NCI-H2227 (cell line): ENCODE results near the gene SLC29A3.

Source experiments
- DNase-seq: peaks from one replicate; lab custom pipeline; 2025; ENCODE audit not compliant: unreplicated experiment; lab: John Stamatoyannopoulos, UW

Gene SLC29A3

GRCh38 chr10:71319800-71320392 is 837 bp downstream of the SLC29A3 start:
- DNase-seq: no peak

DNA sequence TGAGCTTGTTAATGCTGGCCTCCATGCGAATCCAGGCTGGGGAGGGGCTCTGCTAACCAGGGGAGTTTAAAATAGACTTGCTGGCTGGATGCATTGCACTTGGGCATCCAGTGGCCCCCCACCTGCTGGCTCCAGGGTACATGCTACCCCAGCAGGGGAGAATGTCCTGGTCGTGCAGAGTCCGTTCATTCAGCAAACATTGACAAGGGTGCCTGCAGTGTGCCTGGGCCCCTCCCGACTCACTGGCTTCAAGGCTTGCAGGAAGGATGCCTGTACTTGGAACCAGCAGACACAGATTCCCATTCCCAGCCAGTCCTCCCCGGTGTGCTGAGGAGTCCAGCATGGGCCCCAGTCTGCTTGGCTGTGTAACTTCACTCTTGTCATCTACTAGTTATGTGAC is 1.5 kb downstream of the SLC29A3 start:
- DNase-seq: no peak

GRCh38 chr10:71321386-71321785 is 2.3 kb downstream of the SLC29A3 start:
- no peak for DNase-seq

DNA sequence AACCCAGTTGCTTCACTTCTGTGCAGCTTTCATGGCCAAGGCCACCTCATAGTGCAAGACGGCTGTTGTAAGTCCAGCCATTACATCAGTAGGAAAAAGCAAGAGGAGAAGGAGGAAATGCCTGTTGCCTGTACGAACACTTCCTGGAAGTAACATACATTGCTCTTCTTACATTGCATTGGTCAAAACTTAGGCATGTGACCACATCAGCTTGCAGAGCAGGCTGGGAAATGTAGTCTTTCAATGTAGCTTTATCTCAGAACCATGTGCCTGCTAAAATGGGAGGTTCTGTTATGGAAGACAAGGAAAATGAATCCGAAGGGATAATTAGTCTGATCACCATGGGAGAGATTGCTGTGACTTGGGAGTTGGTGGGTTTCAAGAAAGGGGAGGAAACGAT is 4.3 kb downstream of the SLC29A3 start:
- peak; percentile 47 for DNase-seq

DNA sequence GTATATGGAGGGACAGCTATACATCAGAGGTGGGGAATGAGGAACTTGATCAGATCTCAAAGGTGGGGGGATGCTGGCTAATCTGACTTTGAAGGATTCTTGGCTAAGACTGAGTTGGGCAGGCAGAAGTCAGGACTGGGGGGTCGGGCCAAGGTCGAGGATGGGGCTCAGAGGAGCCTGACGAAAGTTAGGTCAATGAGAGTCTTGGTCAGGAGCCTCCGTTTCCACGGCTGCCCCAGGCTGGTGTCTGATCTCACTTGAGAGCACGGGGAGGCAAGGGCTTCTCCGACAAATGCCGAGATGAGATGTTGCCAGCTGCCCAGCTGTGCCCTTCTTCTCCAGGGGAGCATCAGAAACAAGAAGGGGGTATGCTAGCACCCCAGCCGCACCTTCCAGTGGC is 5.7 kb downstream of the SLC29A3 start:
- no peak for DNase-seq

DNA sequence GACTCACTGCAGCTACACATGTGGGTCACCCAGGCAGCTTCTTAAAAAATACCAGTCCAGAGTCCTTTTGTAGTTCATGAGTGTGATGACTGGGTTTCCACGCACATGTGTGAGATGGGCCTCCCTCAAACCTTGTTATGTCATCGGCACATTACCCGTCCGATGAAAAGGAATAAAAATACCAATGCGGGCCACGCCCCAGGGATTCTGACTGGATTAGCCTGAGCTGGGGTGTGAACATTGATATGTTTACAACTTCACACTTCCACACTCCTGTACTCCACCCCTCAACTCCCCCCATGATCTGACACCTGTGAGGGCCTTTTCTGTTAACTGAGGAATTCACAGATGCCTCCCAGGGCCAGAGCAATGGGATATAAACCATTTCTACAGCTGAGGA is 6.2 kb downstream of the SLC29A3 start:
- no peak for DNase-seq

DNA sequence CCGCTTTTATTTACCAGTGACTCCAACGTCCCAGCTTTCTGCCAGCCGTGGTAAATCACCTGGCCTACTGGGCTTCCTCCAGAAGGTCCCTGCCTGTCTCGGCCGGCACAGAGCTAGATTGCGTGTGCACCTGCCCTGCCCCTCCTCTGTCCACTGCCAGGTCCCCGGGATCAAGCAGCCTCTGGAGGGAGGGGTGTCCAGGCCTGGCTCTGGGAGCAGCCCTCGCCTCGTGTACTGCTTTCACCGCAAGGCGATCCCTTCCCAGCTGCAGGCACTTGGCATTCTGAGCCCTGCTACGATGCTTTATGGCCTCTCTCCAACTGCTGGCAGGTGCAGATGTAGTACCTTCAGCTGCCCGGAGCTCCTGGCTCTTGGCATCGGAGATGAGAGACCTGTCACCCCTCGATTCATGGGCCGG is 7.4 kb downstream of the SLC29A3 start:
- DNase-seq: no peak

DNA sequence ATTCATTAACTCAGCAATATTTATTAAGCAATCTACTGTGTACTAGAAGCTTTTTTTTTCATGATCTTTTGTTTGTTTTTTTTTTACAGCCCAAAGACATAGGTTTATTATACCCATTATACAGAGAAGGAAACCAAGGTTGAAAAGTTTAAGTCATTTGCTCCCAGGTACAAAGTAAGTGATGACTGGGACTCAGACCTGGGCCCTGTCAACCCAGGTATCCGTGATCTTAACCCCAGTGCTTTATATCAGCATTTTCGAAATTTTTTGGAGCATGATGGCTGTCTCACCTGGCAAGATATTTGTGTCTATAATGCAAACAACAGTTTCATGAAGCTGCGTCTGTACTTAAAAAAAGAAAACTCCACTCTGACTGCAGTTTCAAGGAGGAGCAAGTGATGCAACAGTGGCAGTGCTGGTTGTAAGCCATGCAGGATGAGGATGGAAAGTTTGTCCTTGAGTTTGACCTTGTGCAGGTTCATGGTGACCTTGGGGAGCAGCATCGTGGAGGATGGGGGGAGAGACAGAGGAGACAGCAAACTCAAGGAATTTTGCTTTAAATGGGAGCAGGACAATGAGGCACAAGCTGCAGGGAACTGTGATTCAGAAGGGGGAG is 11.8 kb downstream of the SLC29A3 start:
- no peak for DNase-seq

DNA sequence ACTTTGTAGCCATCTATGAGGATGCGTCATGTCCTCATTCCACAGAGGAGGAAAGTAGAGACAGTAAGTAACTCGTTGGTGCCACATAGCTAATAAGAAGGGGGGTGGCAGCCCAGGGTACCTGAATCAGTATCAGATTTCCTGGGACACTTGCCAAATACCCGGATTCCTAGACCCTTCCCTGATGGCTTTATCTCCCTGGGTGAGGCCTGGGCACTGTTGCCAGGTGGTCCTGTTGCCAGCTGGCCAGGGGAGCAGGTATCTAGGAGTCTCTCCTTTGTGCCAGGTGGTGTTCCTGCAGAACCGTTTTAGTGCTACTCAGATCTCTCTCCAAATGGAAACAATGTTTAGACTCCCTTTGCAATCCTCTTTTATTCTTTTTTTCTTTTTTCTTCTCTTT is 12.7 kb downstream of the SLC29A3 start:
- no peak for DNase-seq

GRCh38 chr10:71332466-71332865 is 13.4 kb downstream of the SLC29A3 start:
- no peak for DNase-seq

GRCh38 chr10:71333129-71333887 is 14.2 kb downstream of the SLC29A3 start:
- DNase-seq: no peak

GRCh38 chr10:71334221-71334791 is 15.2 kb downstream of the SLC29A3 start:
- DNase-seq: no peak

DNA sequence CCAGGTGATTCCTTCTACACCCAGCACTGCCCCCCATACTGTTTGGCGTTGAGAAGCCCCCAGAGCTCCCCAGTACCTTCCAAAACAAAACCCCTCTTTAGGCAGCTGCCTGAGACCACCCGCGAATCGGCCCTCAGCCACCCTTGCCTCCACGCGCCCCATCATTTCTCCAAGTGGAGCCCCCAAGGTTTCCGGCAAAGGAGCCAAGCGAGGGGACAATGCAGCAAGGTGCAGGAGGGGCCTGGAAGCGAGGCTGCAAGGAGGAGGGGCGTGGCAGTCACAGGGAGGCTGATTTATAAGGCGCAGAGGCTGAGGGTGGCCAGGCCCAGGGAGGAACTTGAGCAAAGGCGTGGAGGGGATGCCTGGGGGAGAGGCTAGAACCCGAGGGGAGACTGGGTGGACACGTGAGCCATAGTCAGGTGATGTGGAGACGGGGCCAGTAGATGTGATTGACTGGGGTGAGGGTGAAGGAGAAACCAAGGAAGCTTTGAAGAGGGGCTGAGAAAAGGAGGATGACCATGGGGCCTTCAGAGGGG is 16.2 kb downstream of the SLC29A3 start:
- no peak for DNase-seq

GRCh38 chr10:71336632-71337031 is 17.6 kb downstream of the SLC29A3 start:
- no peak for DNase-seq

- peak; percentile 13 for DNase-seq
Measured at GRCh38 chr10:71337219-71337701, 18.2 kb downstream of the SLC29A3 start.

DNA sequence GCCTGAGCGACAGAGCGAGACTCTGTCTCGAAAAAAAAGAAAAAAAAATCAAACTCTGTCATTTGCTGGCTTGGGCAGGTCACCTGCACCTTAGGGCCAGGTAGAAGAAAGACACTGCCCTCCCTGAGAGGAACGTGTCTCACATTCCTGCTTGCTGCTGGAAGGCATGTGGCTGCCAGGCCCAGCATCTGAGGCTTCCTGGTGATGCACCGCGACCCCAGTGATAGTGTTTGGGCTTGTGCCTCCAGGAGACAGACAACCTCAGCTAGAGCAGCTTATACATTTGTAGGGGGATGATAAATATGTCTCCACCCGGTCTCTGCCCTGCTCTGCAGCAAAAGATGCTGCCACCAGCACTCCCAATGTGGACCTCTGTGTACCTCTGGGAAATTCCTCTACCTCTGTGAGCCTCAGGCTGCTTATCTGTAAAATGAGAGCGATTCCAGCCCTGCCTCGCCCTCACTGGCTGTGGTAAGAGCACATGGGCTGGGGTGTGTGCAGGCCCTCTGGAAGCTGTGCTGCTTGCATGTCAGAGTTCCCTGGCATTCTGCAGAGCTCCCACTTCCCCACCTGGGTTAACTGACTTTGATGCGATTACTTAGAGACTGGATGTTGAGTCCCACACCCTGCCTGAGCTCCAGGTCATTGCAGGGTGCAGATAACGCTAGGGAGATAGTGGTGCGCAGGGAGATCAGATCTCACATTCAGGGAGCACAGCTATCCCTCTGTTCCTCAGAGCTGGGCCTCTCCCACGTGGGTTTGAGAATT is 19.9 kb downstream of the SLC29A3 start:
- no peak for DNase-seq

GRCh38 chr10:71339796-71340589 is 20.9 kb downstream of the SLC29A3 start:
- DNase-seq: no peak

DNA sequence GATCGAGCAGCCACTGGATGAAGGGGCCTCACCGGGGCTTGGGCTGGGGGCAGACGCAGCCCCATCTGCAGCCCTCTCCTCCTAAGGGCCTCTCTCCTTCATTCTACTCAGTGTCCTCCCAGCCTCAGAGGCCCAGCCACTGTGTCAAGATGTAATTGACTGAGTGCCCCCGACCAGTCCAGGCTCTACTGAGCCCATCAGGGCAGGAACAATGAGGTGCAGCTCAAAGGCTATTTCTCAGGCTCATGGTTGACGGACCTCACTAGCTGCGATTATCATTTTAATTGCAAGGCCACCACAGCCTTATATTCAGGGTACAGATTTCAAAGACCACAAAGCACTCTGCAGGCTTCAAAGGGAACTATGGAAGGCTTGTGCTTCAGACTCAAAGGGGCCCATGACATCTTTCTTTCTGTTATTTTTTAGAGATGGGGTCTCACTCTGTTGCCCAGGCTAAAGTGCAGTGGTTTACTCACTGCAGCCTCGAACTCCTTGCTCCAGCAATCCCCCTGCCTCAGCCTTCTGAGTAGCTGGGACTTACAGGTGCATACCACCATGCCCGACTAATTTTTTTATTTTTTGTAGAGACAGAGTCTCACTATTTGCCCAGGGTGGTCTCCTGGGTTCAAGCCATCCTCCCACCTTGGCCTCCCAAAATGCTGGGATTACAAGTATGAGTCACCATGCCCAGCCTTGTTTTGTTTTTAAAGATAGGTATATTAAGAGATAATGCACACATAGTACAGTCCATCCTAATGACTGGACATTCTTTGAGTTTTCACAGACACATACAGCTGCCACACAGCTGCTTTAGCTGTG is 23.7 kb downstream of the SLC29A3 start:
- DNase-seq: no peak

- no peak for DNase-seq
Measured at GRCh38 chr10:71343392-71343773, 24.3 kb downstream of the SLC29A3 start.
